A549 treated with RU486 at 1 μM for 4 hours (cell line): Measurements from ENCODE around the gene PCDHGA5. TPM values are rescaled to one million over a fixed set of nuclear protein-coding genes. Genes with fewer than 3 reads are reported as not detected.

Source experiments
- total RNA-seq: library from RNA; stranded (reverse); fragments of 200-300 nt; extraction: Qiagen RNA extraction; gene quantifications from 5 replicates; pipeline ENCODE4 v1.2.3, GENCODE V29; 2022; ENCODE audit warnings: low read depth

Gene PCDHGA5
- total RNA-seq: 0.07 to 0.30 TPM (median 0.13 TPM) in 5 replicates

GRCh38 chr5:141363952-141364660 lies at the start of gene PCDHGA5:
Gene PCDHGA5, plus strand, starts transcription at chr5:141364162. Its CDS starts 169 bp downstream, at chr5:141364331.

DNA sequence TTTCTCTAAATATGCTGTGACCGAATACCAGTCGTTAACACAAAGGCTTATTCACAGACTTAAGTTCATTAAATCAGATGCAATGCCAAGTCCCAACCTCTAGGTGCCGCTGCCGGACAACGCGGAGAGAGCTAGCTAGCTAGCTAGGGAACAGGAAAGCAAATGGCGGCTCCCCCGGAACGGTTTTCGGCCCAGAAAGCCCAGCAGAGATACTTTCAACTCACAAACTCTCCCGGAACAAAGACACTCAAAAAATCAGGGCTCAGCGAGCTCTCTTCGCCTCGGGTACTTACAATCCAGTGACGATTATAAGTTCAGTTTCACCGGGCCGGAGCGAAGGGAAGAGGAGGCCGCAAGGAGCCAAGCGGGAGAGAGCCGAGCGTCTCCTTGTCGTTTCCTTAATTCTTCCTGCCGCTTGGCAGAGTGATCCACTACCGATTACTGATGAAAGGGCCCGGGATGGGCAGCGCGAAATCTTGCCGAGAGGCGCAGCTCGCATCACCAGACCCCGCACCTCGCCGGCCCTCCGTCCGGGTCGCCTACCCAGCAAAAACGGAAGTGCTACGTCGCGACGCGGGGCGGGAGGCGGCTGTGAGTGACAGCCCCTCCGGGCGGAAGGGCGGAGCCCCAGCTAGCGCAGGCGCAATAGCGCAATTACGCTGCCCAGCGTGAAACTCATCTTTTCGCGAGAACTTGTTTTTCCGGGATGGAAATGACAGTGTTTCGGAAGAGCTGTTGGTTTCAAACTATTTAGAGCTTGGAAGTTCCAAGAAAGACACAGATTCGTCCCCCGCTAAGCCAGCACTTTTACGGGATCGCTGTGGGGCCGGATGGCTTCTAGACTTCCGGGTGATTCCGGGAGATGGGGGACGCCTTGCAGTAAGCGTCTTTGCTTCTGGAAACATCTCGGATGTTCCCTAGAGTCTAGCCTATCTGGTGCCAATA lies 43.5 kb upstream of the PCDHGA5 start, which contains the start of gene TAF7:
Gene TAF7, minus strand, starts transcription at position 560 of the 945 bp plus-strand sequence. CDS start 740 bp downstream, outside the sequence.

GRCh38 chr5:141330299-141331080 lies 33.5 kb upstream of the PCDHGA5 start, which contains the start of gene PCDHGA1:
Gene PCDHGA1, plus strand, starts transcription at chr5:141330514.

DNA sequence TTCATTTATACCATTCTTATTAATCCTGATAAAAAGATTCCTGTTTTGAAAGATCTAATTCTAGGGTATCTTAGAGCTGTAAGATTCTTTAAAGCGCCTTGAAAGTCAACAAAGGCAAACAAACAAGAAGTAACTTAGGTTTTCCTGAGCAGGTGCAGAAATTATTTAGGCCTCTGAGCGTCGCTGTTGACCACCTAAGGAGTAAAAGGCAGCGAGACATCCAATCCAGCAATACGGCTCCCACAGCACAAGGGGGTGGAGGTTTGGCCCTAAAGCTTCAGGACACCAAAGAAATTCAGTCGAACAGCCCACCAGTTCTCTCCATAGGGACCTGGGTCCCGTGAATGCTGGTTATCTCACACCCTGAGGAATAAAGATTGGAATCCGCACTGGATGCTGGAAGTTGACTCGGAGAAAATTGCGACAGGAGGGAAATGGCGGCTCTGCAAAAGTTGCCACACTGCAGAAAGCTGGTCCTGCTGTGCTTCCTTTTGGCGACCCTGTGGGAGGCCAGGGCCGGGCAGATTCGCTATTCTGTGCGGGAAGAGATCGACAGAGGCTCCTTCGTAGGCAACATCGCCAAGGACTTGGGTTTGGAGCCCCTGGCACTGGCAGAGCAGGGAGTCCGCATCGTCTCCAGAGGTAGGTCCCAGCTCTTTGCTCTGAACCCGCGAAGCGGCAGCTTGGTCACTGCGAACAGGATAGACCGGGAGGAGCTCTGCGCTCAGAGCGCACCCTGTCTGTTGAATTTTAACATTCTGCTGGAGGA lies 25.2 kb upstream of the PCDHGA5 start, which contains the start of gene PCDHGA2:
Gene PCDHGA2, plus strand, starts transcription at position 223 of the 769 bp plus-strand sequence.

DNA sequence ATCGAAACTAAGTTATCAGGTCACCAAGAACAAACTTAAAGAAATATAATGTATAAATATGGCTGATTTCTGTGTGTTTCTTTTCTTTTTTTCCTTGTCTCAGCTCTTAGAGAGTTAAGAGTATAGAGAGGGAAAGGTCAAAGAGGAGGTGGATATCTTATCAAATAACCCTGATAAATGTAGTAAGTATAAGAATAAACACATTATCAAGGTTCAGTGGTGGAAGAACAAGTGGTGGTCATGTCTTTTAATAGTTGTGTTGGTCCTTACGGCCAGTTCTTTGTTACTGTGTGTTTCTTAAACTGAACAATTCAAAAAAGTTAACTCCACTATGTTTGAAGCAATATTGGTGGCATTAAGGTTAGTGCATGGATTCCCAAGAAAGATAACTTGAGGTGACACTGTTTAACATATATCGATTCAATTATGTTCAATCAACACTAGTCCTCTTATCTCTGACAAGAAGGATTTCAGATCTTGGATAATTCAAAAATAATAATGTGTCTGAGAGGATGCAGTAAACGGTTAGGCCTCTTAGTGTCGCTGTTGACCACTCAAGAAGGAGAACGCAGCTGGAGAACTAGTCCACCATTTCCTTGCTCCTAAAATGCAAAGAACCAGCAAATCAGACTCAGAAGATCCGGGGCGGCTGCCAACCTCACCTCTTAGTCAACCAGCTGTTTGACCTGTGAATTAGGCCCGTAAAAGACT lies 20.6 kb upstream of the PCDHGA5 start, which contains the start of gene PCDHGA3:
Gene PCDHGA3, plus strand, starts transcription at position 588 of the 711 bp plus-strand sequence. CDS start 205 bp downstream, outside the sequence.

GRCh38 chr5:141349917-141350619 lies 13.9 kb upstream of the PCDHGA5 start, which contains the start of gene PCDHGB1:
Gene PCDHGB1, plus strand, starts transcription at chr5:141350099. Its CDS starts 162 bp downstream, at chr5:141350261.

GRCh38 chr5:141354900-141355469 lies 9.0 kb upstream of the PCDHGA5 start, which contains the start of gene PCDHGA4:
Gene PCDHGA4, plus strand, starts transcription at chr5:141355021. Its CDS starts 87 bp downstream, at chr5:141355108.

DNA sequence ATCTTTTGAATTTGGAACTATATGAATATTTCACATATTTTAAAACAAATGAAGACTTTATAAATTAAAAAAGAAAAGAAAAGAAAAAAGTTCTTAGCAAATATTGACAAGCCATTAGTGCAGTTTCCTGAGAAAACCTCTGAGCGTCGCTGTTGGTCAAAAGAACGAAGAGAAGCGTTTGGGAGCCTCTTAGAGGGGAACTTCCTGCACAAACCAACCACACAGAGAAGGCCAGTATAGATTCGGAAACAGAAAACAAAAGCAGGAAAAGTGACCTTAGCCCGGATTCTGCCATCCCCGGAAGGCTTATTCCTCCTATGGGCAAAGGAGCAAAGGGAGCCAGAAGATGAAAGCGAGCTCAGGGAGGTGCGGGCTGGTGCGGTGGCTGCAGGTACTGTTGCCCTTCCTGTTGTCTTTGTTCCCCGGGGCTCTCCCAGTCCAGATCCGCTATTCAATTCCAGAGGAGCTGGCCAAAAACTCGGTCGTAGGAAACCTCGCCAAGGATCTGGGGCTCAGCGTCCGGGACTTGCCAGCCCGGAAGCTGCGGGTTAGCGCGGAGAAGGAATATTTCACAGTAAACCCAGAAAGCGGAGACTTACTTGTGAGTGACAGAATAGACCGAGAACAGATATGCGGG lies 4.1 kb upstream of the PCDHGA5 start, which contains the start of gene PCDHGB2:
Gene PCDHGB2, plus strand, starts transcription at position 205 of the 637 bp plus-strand sequence. Its CDS starts 142 bp downstream, at position 347.

DNA sequence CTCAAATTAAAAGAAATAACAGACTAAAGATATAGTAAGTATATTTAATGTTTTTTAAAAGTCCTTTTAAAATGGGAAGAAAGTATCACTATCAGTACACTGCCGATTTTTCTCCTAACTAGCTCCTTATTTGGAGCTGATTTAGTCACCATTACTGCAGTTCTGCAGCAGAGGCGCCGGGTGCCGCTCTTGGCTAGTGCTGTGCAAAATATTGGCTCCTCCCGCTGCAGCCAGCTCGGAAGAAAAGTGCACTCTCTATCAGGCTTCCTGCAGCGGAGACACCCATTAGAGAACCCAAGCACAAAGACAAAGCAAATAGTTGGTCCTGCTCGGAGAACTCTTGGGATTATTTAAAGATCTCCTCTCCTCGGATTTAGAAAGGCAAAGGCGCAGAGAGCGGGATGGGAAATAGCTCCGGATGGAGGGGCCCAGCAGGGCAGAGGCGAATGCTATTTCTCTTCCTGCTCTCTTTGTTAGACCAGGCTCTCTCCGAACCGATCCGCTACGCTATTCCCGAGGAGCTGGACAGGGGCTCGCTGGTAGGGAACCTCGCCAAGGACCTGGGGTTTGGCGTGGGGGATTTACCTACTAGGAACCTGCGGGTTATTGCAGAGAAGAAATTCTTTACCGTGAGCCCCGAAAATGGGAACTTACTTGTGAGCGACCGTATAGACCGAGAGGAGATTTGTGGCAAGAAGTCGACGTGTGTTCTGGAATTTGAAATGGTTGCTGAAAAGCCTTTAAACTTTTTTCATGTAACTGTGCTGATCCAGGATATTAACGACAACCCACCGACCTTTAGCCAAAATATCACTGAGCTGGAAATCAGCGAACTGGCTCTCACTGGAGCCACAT lies 6.3 kb downstream of the PCDHGA5 start, which contains the start of gene PCDHGB3:
Gene PCDHGB3, plus strand, starts transcription at position 249 of the 855 bp plus-strand sequence. Its CDS starts 153 bp downstream, at position 402.

DNA sequence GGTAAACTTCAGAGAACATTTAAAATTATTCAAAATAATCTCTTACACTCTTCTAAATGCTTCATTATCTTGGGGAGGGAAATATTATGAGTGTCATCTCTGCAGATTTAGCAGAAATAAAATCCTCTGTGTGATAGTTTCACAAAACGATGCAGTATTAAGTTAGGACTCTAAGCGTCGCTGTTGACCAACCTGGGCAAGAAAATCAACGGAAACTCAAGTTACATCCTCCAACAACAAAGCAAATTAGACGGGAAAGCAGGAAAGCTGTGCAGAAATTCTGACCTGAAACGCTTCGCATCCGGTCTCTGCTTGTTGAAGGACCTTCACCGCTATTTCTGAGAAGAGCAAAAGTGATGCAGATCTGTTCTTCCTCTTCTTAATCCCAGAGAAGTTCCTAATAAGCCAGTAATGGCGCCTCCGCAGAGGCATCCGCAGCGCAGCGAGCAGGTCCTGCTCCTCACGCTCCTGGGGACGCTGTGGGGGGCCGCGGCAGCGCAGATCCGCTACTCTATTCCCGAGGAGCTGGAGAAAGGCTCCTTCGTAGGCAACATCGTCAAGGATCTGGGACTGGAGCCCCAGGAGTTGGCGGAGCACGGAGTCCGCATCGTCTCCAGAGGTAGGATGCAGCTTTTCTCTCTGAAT lies 9.8 kb downstream of the PCDHGA5 start, which contains the start of gene PCDHGA6:
Gene PCDHGA6, plus strand, starts transcription at position 219 of the 645 bp plus-strand sequence. Its CDS starts 193 bp downstream, at position 412.

DNA sequence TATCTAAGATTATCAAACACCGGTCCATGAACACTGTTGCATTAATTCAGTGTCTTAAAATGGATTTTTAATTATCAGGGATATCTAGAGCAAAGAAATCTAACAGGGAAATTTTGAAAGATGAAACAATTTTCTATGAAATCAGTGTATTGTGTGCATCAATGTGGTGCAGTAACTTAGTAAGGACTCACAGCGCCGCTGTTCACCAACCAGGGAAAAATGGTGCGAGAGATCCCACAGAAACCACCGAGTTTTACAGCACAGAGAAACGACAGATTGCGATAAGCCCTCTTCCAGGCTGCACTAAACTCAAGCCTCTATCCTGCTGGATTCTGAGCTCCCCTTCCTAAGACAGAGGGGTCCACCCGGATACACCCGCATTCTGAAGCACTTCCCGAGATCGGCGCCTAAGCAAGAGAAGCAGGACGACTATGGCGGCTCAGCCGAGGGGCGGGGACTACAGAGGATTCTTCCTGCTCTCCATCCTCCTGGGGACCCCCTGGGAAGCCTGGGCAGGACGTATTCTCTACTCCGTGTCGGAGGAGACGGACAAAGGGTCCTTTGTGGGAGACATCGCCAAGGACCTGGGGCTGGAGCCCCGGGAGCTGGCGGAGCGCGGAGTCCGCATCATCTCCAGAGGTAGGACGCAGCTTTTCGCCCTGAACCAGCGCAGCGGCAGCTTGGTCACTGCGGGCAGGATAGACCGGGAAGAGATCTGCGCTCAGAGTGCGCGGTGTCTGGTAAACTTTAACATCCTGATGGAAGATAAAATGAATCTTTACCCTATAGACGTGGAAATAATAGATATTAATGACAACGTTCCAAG lies 18.7 kb downstream of the PCDHGA5 start, which contains the start of gene PCDHGA7:
Gene PCDHGA7, plus strand, starts transcription at position 274 of the 826 bp plus-strand sequence. Its CDS starts 158 bp downstream, at position 432.

GRCh38 chr5:141387557-141388311 lies 23.8 kb downstream of the PCDHGA5 start, which contains the start of gene PCDHGB4:
Gene PCDHGB4, plus strand, starts transcription at chr5:141387698. Its CDS starts 187 bp downstream, at chr5:141387885.

GRCh38 chr5:141392429-141393198 lies 28.7 kb downstream of the PCDHGA5 start, which contains the start of gene PCDHGA8:
Gene PCDHGA8, plus strand, starts transcription at chr5:141392633. Its CDS starts 181 bp downstream, at chr5:141392814.

